GM19372 (cell line): ENCODE measurements around the gene HTR1D.
A peak's percentile ranks its signal among the peaks of the same experiment; 100 is the strongest.

ENCODE experiments used
- ATAC-seq: cut with Tn5 transposase; IDR thresholded peaks from one replicate; pipeline ENCODE4 v1.9.1; 2021; ENCODE audit warnings: mild to moderate bottlenecking, low read depth, moderate library complexity; ENCODE audit not compliant: unreplicated experiment

The HTR1D gene

DNA sequence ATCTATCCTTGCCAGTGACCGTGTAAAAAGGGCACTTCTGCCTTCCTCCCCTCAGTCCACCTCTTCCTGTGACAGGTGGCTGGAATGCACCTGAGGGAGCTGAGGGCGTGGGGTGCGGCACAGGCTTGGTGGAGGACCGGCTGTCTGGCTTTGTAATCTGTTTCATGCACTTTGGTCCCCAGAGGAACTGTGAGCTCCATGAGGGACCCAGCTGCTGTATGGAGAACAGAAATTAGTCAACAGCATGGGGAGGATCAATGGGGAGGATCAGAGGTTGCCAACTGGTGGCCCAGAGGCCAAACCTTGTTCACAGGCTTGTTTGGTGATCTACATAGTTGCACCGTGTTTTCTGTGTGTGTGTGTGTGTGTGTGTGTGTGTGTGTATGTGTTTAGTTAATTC, 29.7 kb downstream of the HTR1D start:
- ATAC-seq = no peak

DNA sequence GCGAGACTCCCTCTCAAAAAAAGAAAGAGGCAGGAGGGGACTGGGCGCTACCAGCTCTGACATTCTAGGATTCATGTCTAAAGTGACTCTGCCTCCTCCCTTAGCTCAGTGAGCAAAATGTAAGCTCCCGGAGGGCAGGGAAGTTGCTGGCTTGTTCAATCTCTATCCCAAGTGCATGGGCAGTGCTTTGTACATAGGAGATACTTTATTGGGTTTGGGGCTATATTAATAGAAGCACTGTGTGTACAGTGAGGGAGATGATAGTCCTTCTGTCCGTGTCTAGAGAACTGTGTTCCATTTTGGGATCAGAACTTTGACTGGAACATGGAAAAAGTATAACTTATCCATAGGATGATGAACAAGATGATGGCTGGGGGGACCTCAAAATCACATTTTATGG, 31.9 kb downstream of the HTR1D start:
- no peak for ATAC-seq

DNA sequence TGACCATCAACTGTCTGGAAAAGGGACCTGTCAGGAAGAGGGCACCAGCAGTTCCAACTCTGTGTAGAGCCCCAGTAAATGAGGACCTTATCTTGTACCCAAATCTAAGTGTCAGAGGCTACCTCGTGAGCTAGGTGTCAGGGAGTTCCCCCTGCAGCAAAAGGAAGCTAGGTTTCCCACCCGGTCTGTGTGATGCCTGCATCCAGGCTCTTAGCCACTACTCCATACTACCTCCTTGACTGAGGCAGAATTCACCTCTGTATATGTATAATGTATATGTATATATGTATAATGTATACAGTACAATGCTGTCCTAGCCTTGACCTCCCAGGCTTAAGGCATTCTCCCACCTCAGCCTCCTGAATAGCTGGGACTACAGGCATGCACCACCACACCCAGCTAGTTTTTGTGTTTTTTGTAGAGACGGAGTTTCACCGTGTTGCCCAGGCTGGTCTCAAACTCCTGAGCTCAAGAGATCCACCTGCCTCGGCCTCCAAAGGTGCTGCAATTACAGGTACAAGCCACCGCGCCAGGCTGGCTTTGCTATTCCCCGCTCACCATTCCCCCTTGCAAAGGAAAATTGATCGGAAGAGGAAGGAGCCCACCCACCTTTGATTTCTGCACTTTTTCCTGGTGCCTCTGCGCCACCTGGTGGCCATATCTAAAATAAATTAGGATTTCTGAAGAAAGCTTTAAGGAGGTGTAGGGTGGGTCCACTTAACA, 32.9 kb downstream of the HTR1D start:
- ATAC-seq = no peak

DNA sequence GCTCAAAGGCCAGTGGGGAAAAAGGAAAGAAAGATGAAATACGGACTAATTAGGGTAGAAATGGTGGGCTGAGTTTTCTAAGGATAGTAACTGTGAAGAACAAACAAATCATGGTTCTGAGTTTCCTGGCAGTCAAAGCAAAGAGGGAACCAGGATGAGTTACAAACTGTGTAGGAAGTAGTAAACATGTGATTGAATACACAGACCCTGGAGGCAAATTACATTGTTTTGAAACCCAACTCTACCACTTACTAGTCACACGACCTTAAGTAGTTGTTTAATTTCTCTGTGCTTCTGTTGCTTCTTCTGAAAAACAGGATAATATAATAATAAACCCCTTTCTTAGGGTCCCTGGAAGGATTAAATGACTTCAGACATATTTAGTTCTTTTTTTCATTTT, 37.4 kb downstream of the HTR1D start:
- no peak for ATAC-seq

DNA sequence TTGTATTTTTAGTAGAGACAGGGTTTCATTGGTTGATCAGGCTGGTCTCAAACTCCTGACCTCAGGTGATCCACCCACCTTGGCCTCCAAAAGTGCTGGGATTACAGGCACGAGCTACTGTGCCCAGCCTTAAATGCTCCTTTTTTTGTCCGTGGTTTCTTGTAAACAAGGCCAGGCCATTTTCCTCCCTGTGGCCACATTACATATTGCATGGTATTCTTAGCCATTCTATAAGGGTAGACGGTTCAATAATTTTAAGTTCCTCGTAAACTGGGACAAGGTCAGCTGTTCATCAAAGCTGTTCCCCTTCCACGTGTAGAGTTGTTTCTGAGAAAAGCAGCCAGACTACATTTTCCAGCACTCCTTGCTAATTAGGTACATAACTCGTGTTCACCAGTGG, 38.4 kb downstream of the HTR1D start:
- no peak for ATAC-seq

DNA sequence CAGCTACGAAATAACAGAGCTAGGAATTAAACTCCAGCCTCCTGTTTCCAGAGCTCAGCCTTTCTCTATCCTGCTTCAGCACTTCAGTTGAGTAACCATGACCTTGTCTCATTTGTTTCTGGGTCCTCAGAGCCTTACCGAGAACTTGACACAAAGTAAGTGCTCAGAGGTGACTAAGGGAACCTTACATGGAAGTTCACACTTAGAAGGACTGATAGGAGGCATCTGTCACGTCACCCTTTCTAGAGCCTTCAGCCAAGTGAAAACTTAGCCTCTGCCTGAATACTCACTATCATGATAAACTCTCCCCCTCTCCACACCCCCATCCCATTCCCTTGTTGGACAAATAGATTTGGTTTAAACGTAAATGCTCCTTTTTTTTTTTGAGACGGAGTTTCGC, 38.9 kb downstream of the HTR1D start:
- no peak for ATAC-seq

DNA sequence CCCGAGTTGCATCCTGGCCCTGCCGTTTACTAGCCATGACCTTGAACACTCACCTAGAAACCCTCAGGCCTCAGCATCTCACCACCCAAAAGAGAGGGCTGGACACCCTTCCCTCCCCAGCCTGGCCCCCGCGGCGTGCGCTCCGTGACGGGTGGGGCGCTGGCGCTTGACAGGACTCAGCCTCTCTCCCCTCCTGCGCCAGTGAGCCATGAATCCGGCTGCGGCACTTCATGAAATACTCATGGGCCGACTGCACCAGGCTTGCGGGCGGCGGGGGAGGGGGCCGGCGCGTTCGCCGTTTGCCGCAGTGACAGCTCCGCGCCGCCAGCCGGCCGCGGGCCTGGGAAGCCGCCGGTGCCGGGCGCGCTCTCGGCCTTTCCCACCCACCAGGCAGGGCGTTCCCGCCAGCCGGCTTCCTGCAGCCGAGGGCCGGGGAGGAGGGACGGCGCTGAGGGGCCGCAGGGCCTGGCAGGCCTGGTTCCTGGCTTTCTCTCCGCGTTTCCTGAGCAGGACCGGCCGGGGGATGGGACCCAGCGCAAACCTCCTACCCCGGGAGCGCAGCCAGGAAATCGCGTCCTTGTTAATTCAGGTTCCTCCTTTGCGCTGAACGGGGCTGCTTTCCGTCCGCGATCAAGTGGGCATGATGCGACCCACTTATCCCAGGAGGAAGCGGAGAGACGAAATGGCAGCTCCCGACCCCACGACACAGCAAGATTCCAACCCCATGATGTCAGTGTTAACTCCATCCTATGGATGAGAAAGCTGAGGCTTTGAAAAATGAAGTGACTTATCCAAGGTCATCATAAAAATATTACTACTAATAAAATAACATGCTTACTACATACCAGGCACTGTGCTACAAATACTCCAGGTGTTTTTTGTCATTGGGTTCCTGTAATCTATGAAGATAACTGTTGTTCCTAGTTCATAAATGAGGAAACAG, 39.6 kb downstream of the HTR1D start:
- peak; percentile 54 for ATAC-seq

DNA sequence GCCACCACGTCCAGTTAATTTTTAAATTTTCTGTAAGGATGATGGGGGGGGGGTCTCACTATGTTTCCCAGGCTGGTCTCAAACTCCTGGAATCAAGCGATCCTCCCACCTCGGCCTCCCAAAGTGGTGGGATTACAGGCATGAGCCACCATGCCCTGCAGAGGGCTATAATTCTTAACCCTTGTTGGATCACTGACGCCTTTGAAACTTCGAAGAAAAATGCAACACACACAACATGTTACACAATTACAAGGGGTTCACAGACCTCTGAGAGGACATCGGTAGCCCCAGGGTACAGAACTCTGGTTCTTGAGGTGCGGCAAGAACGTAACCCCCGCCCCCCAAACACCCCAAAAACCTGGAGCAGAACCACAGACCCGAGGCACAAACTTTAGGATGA, 40.3 kb downstream of the HTR1D start:
- no peak for ATAC-seq

DNA sequence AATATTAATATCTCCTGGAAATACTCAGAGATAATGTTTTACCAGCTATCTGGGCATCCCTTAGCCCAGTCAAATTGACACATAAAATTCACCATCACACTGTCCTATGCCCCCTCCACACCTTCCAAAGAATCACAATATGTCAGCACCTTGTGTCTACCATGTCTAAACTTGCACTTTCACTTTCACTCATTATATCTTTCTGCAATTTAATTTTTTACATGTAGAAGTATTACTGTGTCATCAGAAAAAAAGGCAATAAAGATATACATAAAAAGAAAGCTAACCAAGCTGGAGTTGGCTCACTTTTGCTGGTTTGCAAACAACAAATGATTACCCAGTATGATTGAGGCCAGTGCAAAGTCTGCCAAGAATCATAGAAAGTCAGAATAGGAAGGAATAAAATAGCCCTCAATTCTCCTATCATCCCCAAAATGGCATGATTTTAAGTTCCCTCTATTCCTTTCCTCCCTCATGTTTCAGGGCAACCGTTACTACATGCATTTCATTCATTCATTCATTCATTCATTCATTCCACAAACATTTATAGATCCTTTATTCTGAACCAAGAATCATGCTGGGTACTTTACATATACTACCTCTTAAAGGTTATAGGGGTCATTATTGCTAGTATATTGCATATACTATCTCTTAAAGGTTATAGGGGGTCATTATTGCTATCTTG, 42.7 kb downstream of the HTR1D start:
- no peak for ATAC-seq

DNA sequence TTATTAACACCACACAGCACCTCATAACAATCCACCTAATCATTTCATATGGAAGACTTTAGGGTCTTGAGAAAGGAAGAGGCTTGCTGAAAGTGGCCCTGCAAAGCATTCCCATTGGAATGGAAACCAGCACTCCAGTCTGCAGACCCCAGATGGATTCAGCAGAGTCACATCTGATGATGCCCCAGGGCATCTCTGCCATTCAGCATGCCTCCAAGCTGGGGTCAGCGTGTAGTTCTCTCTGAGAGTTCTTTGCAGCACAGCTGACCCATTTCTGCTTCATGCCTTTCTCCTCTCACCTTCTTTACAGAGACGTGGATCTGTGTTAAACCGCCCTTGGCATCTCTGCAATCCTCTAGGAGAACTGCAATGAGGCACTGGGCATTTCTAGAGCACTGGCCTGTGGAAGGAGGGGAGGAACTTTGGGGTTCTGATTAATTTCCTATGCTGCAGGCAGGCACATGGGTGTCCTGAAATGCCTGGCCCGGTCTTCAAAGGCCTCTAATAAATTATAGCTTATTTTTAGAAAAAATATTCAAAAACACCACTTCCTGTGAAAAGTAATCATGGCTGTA, 46.0 kb downstream of the HTR1D start:
- ATAC-seq = no peak

DNA sequence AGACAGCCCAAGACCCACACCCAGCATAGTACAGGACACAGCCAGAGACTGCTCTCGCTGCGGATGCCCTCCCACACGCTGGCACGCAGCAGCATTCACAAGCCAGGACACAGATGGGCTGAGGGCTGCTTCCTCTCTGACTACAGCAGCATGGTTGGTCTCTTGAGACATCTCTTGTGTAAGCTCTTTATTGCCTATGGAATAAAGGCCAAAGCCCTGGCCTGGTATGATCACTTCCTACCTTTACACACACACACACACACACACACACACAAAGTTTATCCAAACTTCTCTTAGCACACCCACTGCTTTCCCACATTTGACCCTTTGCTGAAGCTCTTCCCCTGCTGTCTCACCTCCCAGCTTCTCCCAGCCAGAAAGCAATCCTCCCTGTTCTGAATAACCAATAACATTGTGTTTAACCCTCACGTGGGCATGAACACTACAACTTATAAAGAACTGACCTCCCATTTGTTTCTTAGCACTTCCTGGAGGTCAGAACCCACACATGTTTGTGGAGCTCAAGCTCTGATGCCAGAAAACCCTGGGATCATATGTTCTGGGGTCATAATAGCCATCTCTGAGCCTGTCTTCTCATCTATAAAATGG, 47.5 kb downstream of the HTR1D start:
- no peak for ATAC-seq

DNA sequence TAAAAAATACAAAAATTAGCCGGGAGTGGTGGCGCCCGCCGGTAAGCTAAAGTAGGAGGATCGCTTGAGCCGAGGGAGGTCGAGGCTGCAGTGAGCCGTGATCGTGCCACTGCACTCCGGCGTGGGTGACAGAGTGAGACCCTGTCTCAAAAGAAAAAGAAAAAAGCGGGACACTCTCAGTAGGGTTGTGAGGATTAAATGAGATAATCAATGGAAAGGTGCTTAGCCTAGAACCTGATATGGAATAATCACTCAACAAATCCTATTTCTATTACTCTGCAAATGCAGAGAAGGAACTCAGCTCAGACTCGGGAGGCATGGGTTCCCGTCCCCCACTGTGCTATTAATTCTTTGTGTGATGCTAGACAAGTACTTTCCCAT, 48.1 kb downstream of the HTR1D start:
- ATAC-seq = no peak

DNA sequence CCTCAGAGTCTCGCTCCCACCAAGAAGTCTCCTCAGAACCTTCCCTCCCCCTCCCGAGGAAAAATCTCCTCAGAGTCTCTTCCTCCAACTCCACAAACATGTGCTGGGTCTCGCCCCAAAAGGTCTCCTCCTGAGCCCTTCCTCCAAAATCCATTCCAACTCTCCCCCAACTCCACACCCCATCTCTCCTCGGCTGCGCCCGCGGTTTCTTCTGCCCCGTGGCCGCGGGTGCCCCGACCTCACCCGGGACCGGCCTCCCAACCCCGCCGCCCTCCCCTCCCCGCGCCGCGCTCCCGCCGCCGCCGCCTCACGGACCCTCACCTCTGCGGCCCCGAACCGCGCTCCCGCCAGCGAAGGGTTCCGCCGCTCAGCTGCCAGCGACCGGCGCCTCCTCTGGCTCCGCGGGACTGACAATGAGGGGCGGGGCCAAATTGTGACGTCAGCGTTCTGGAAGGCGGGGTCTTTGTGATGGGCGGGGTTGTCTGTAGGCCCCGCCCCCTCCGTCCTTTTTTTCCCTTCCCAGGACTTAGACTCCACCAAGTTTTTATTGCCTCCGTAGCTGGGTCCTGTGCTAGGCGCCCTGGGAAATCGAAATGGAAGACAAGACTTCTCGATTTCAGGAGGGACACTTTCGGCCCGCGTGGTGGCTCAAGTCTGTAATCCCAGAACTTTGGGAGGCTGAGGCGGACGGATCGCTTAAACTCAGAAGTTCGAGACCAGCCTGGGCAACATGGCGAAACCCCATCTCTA, 48.7 kb downstream of the HTR1D start, which contains the start of gene LUZP1:
TSS of gene LUZP1 (minus strand) at position 412 of the 750 bp plus-strand sequence.
- ATAC-seq = peak; percentile 78

DNA sequence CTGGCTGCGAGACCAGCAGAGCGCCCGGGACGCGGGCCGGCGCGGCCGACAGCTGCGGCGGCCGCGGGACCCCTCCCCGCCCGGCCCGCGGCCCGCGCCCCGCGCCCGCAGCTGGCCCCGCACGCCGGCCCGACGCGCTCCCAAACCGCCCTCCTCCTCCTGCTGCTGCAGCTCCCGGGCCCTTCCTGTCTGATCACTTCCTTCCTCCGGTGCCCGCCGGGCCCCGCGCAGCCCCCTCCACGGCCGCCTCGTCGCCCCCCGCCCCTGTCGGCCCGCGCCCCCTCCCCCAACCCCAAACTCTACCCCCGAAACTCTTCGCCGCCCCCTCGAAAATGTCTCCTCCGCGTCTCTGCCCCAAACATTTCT, 49.2 kb downstream of the HTR1D start:
- ATAC-seq = no peak

DNA sequence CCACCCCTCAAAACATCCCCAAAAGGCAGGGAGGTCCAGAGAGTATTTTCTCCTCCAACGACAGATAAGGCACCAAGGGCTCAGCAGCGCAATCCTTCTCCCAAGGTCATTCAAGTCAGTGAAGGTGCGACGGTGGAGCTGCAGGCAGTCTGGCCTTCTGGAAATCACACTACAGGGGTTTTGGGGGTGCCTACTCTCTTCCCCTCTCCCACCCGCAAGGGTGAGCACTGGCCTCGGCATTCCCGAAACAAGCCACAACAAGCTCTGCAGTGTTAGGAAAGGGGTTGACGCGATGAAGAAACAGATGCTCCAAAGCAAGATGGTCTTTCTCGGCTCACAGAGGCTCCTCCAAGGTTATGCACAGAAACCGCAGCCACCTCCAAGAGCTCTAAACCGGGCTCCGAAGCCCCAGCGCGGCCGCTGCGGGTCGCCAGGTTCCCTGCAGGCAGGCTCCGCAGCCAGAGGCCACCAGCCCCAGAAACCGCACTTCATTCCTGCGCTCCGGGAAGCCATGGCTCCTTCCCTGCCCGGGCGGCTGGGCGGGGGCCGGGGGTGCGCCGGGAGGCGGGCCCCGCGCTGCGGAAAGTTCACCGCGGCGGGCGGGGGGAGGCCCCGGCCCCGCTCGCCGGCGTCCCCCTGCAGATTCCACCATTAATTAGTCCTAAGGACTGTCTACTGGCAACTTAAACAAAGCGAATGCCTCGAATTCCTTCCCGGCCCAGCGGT, 49.8 kb downstream of the HTR1D start:
- no peak for ATAC-seq

DNA sequence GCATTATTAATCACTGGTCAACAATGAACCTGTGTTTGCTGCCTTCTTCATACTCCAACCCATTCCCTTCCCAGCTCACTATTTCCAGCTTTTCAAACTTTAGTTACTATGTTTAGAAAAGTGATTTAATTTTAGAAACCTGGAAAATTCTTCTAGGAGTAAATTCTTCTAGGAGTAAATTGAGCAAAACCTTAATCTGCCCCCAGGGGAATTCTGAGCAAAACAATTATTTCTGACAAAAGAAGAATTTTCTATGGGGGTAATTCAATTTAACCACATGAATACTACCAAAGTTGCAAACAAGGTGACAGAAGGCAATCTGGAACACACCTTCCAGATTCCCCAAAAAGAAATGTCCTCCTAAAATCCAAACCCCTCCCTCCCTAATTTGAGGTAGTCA, 50.4 kb downstream of the HTR1D start:
- no peak for ATAC-seq

DNA sequence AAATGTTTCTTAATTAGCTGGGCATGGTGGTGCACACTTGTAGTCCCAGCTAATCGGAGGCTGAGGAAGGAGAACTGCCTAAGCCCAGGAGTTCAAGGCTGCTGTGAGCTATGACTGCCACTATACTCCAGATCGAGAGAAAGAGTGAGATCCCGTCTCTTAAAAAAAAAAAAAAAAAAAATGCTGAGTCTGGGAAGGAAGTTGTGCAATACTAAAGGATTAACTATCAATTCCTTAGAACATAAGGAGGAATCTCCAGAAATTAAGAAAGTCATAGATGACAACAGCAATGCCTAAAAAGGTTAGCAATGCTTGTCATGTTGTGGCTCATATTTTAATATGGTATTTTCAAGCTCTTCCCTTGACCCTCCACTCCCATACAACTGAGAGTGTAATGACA, 53.9 kb downstream of the HTR1D start:
- no peak for ATAC-seq

DNA sequence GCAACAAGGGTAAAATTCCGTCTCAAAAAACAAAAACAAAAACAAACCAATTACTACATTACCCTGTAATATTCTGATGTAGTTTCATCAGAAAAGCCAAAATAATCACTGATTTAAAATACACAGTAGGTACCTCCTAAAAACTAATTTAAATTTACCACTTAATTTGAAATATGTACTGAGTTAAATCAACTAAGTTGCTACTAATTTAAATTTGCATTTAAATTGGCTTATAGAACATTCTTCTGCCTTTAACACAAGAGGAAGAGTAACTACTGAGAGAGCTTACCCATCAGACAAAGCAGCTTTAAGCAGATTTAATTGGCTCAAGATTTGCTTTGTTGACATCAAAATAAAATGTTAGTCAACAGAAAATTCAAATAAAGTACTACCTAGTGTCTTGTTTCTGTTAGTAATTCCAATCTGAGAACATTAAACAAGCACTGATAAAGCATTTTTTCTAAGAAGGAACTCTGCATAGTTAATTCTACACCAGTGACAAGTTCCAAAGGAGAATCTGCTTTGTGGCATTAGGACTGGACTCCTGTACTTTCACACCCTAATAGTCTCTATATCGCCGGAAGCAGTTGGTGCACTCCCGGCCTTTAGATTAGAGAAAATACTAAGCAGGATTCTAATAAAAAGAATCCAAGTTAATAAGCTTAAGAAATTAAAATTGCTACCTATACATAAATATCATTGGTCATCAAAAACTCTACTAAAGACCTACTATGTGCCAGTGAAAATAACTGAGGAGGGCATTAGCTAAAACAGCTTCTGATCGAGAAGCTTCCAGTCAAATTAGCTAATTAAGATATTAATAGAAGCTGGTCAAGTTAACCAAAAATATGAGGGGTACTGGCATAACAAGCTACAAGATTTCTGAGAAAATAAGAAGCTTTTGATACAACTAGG, 57.1 kb downstream of the HTR1D start:
- no peak for ATAC-seq
